ENCODE measurements around the gene HAAO. TPM values are rescaled to one million over a fixed set of nuclear protein-coding genes. Genes with fewer than 3 reads are reported as not detected.

The HAAO gene
- total RNA-seq, 1 experiment from 2014 or later: 8.0 TPM

DNA sequence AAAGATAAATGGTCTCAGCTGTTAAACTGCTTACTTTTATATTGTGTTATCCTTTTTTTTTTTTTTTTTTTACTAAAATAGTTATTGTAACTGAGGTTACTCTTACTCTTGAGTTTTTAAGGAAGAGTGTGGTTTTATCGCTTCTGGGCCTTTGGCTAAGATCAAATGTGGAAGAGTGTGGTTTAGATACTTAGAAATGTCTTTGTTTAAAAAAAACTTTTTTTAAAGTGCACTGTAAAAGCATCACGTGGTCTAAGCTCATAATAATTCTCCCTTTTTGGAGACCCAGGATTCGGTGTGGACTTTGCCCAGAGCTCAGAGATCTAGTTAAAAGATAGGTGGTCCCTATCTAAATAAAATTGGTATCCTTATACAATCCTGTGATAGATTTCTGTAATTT, 16.6 kb downstream of the HAAO start:
- H3K4me3 Mint-ChIP-seq: no peak overlapping the region
- peaks cover 16% of the 10 kb centered on the region for H3K4me1 Mint-ChIP-seq
- H3K27ac Mint-ChIP-seq: no peak overlapping the region
- ATAC-seq (no peak), DNase-seq (ENCODE audit: low spot score) (no peak)
- POLR2A ChIA-PET: no interaction called here
- CTCF ChIA-PET: interaction anchor here (0.7 kb wide), 1 partner anchor 334 kb away, joined by 6 read pairs; no protein-coding TSS in a partner anchor
- no peaks in the 10 kb centered on the region for H3K27me3 Mint-ChIP-seq (ENCODE audit: low read depth)
- peaks cover 30% of the 10 kb centered on the region for H3K9me3 Mint-ChIP-seq
- peaks cover 39% of the 10 kb centered on the region for H3K36me3 Mint-ChIP-seq
- no peak for TF ChIP-seq CREM (CRISPR knock-in tag; IDR thresholded peaks at IDR 0.05)
- TF ChIP-seq MLX (CRISPR knock-in tag; IDR thresholded peaks at IDR 0.05): no peak
- TF ChIP-seq ZNF138 (CRISPR knock-in tag; conservative IDR thresholded peaks at IDR 0.05): no peak

DNA sequence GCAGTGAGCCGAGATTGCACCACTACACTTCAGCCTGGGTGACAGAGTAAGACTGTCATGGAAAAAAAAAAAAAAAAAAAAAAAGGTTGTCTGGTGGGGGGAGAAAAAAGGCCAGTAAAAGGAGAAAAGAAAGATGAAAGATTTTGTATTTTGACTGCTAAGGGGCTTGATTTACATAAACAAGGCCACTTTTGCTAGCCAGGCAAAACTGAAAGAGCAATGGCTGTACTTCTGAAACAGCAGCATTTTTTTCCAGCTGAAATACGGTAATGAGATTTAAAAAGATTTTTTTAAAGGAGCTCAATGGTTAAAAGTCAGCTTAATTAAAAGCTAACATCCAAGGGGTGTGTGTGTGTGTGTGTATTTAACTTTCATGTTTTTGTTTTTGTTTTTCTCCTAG, 17.2 kb downstream of the HAAO start:
- ChIA-PET CTCF (interaction anchor here (0.7 to 0.9 kb wide), 2 partner anchors 12 to 333 kb away, joined by 3 to 6 read pairs; no protein-coding TSS in a partner anchor), POLR2A (interaction anchor here (0.7 kb wide), 1 partner anchor 18 kb away, joined by 7 read pairs; no protein-coding TSS in a partner anchor)
- Mint-ChIP-seq H3K4me1 (peaks cover 20% of the 10 kb centered on the region), H3K27ac (no peak overlapping the region), H3K4me3 (no peak overlapping the region), H3K27me3 (ENCODE audit: low read depth) (no peaks in the 10 kb centered on the region), H3K36me3 (peaks cover 34% of the 10 kb centered on the region), H3K9me3 (peaks cover 25% of the 10 kb centered on the region)
- TF ChIP-seq GRHL2 (CRISPR knock-in tag; IDR thresholded peaks at IDR 0.05; ENCODE audit: insufficient replicate concordance, severe bottlenecking) (no peak), ZNF423 (CRISPR knock-in tag; IDR thresholded peaks at IDR 0.05) (no peak), ZNF317 (CRISPR knock-in tag; IDR thresholded peaks at IDR 0.05; ENCODE audit: borderline replicate concordance, low read depth) (no peak), MLX (CRISPR knock-in tag; IDR thresholded peaks at IDR 0.05) (no peak), RORB (CRISPR knock-in tag; IDR thresholded peaks at IDR 0.05) (no peak), FOXK1 (CRISPR knock-in tag; IDR thresholded peaks at IDR 0.05) (no peak), TP53 (CRISPR knock-in tag; IDR thresholded peaks at IDR 0.05) (no peak), CTCF (IDR thresholded peaks at IDR 0.05) (no peak), FOXP4 (CRISPR knock-in tag; IDR thresholded peaks at IDR 0.05) (no peak), ZSCAN18 (CRISPR knock-in tag; IDR thresholded peaks at IDR 0.05) (no peak), NFATC4 (CRISPR knock-in tag; IDR thresholded peaks at IDR 0.05) (no peak), FOXP1 (CRISPR knock-in tag; IDR thresholded peaks at IDR 0.05; ENCODE audit: borderline replicate concordance) (no peak)
- TF ChIP-seq, protein P1, sequence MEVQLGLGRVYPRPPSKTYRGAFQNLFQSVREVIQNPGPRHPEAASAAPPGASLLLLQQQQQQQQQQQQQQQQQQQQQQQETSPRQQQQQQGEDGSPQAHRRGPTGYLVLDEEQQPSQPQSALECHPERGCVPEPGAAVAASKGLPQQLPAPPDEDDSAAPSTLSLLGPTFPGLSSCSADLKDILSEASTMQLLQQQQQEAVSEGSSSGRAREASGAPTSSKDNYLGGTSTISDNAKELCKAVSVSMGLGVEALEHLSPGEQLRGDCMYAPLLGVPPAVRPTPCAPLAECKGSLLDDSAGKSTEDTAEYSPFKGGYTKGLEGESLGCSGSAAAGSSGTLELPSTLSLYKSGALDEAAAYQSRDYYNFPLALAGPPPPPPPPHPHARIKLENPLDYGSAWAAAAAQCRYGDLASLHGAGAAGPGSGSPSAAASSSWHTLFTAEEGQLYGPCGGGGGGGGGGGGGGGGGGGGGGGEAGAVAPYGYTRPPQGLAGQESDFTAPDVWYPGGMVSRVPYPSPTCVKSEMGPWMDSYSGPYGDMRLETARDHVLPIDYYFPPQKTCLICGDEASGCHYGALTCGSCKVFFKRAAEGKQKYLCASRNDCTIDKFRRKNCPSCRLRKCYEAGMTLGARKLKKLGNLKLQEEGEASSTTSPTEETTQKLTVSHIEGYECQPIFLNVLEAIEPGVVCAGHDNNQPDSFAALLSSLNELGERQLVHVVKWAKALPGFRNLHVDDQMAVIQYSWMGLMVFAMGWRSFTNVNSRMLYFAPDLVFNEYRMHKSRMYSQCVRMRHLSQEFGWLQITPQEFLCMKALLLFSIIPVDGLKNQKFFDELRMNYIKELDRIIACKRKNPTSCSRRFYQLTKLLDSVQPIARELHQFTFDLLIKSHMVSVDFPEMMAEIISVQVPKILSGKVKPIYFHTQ (CRISPR knock-in tag; IDR thresholded peaks at IDR 0.05): no peak
- TF ChIP-seq, protein P2, sequence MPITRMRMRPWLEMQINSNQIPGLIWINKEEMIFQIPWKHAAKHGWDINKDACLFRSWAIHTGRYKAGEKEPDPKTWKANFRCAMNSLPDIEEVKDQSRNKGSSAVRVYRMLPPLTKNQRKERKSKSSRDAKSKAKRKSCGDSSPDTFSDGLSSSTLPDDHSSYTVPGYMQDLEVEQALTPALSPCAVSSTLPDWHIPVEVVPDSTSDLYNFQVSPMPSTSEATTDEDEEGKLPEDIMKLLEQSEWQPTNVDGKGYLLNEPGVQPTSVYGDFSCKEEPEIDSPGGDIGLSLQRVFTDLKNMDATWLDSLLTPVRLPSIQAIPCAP (CRISPR knock-in tag; IDR thresholded peaks at IDR 0.05): no peak
- ATAC-seq (no peak), DNase-seq (ENCODE audit: low spot score) (no peak)

All from WTC11 (cell line).